HEK293 (cell line): ENCODE data around the gene ATP2A2.

Source experiments
- CTCF ChIP-seq: fragments of 450-650 bp; formaldehyde crosslinking; IDR thresholded peaks from 2 replicates; pipeline ENCODE4 v1.5.1; 2016; ENCODE audit warnings: missing biosample characterization, missing genetic modification characterization
- HOXA7 ChIP-seq: sonication (generic); formaldehyde crosslinking; IDR thresholded peaks from 2 replicates; pipeline ENCODE4 v1.8.1; 2022; ENCODE audit warnings: missing genetic modification reagents, borderline replicate concordance
- MEIS1 ChIP-seq: sonication (generic); formaldehyde crosslinking; IDR thresholded peaks from 2 replicates; pipeline ENCODE4 v1.8.1; 2022; ENCODE audit warnings: missing genetic modification reagents, mild to moderate bottlenecking, borderline replicate concordance
- REST ChIP-seq: fragments of 450-650 bp; formaldehyde crosslinking; IDR thresholded peaks from 2 replicates; pipeline ENCODE4 v1.5.1; 2016; ENCODE audit warnings: missing biosample characterization, missing genetic modification characterization
- TCF7L2 ChIP-seq: IDR thresholded peaks from 2 replicates; pipeline ENCODE4 v1.6.1; 2011; ENCODE audit warnings: low read depth, mild to moderate bottlenecking, inconsistent platforms, low read length, moderate library complexity, borderline replicate concordance
- ZBTB26 ChIP-seq: fragments of 450-650 bp; formaldehyde crosslinking; optimal IDR thresholded peaks from 2 replicates; pipeline ENCODE3; 2016; ENCODE audit warnings: missing biosample characterization, mild to moderate bottlenecking, missing genetic modification characterization
- ZIC2 ChIP-seq: fragments of 450-650 bp; formaldehyde crosslinking; IDR thresholded peaks from 2 replicates; pipeline ENCODE4 v1.5.1; 2016; ENCODE audit warnings: missing biosample characterization, missing genetic modification characterization
- ZNF23 ChIP-seq: fragments of 450-650 bp; formaldehyde crosslinking; IDR thresholded peaks from 2 replicates; pipeline ENCODE4 v1.5.1; 2016; ENCODE audit warnings: missing biosample characterization, missing genetic modification characterization, borderline replicate concordance
- ZNF274 ChIP-seq, 2 experiments: fragments of 200-500 bp in 1 of 2; fragments of 450-650 bp in 1 of 2; sonication (Bioruptor generic) in 1 of 2; formaldehyde crosslinking in 1 of 2; IDR thresholded peaks; 2 replicates each; pipeline versions ENCODE4 v1.5.1 to v1.6.1; 2014 to 2016; ENCODE audit warnings: borderline replicate concordance in 1 of 2, inconsistent platforms in 1 of 2, low read length in 1 of 2, missing biosample characterization in 1 of 2, missing genetic modification characterization in 1 of 2
- ZNF404 ChIP-seq: fragments of 450-650 bp; formaldehyde crosslinking; IDR thresholded peaks from 2 replicates; pipeline ENCODE4 v1.5.1; 2017; ENCODE audit warnings: missing biosample characterization, missing genetic modification characterization
- ZNF704 ChIP-seq: fragments of 450-650 bp; formaldehyde crosslinking; IDR thresholded peaks from 2 replicates; pipeline ENCODE4 v1.5.1; 2016; ENCODE audit warnings: missing biosample characterization, missing genetic modification characterization
- ZXDB ChIP-seq: fragments of 450-650 bp; formaldehyde crosslinking; IDR thresholded peaks from 2 replicates; pipeline ENCODE4 v1.5.1; 2016; ENCODE audit warnings: missing biosample characterization, missing genetic modification characterization

- TF ChIP-seq TCF7L2 = no peak
- TF ChIP-seq CTCF (tag by site-specific recombination) = no peak
- no peak for TF ChIP-seq ZNF704 (tag by site-specific recombination)
- no peak for TF ChIP-seq ZNF274 (IDR thresholded peaks at IDR 0.05; ENCODE audit: low read length)
- no peak for TF ChIP-seq ZNF274 (tag by site-specific recombination; IDR thresholded peaks at IDR 0.05; ENCODE audit: borderline replicate concordance)
- TF ChIP-seq ZBTB26 (tag by site-specific recombination) = no peak
- TF ChIP-seq ZNF404 = no peak
- TF ChIP-seq ZIC2 (tag by site-specific recombination) = no peak
- no peak for TF ChIP-seq ZNF23
- no peak for TF ChIP-seq REST (tag by site-specific recombination)
- TF ChIP-seq ZXDB (tag by site-specific recombination) = no peak
- no peak for TF ChIP-seq MEIS1 (CRISPR knock-in tag)
- no peak for TF ChIP-seq HOXA7 (CRISPR knock-in tag)
These were observed 31.9 kb upstream of the ATP2A2 start for GRCh38 chr12:110249105-110249504.
